ENCODE results near the gene PIK3CB. TPM values are rescaled to one million over a fixed set of nuclear protein-coding genes. Genes with fewer than 3 reads are reported as not detected.
A peak's percentile ranks its signal among the peaks of the same experiment; 100 is the strongest.

The PIK3CB gene
- polyA plus RNA-seq (2012; rRNA removed), result 6.8 and 6.9 TPM in 2 replicates
- 9.7 and 10.6 TPM in 2 replicates for polyA plus RNA-seq (2012; cell fraction: cytosol; rRNA removed)
- polyA plus RNA-seq (2012; cell fraction: nucleus; rRNA removed), result 5.0 and 6.5 TPM in 2 replicates

DNA sequence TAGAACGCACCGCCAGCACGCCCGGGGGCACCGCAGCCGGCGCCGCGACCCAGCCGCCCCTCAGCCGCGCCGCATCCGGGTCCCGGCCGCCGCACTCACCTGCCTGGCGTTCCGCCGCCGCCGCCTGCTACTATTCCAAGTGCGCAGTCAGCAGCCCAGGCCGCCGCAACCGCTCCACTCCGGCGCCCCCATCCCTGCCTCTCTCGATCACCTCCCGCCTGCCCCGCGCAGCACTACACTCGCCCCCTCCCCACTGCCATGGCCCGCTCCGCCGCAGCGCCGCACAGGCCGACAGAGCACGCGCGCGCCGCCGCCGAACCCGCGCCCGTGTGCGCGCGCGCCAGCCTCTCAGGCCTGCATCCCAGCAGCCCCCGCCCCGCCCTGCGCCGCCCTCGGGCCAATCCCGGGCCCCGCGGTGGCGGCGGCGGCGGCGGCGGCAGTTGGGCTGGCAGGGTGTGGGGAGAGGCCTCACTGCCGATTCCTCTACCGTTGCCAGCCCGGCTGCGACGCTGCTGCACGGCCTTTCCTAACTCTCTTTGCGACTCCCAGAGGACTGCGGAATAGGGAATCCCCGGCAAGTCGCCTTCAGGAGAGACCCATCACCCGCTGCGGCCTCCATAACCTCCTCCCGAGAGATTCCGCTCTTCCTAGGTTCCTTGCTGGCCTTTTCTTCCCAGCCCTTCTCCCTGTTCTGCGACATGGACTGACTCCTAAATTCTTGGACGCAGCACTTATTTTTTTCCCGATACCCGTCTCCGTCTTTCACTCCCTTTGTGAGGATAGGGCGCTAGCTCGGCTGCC, at the start of gene PIK3CB:
Gene PIK3CB (minus strand): TSS at position 333 of the 801 bp plus-strand sequence. CDS start 75,585 bp downstream, outside the sequence.
- peak within 1 kb of the TSS; percentile 91 to 92 for H3K27ac ChIP-seq (ENCODE audit: low read depth in 2 of 2, low read length in 1 of 2)
- no peaks in the 10 kb centered on the region for H4K20me1 ChIP-seq (ENCODE audit: insufficient read depth)
- WGBS (ENCODE audit: low lambda C conversion rate), result 5% methylated on average over 22 of the region's 88 CpGs
- H3K9me2 ChIP-seq, result no peaks in the 10 kb centered on the region
- peaks cover 8% of the 10 kb centered on the region for H3F3A ChIP-seq (replicated peaks; ENCODE audit: insufficient read depth)
- no peaks in the 10 kb centered on the region for H3K27me3 ChIP-seq (ENCODE audit: insufficient read depth)
- H3K4me1 ChIP-seq (ENCODE audit: control insufficient read depth in 1 of 2, insufficient read depth in 2 of 2, low read depth in 1 of 2, low read length in 1 of 2), result peaks cover 3 to 4% of the 10 kb centered on the region in 2 experiments; a peak in 2 of 4 replicates
- H3K36me3 ChIP-seq (replicated peaks in 1 of 2; ENCODE audit: control insufficient read depth in 1 of 2, insufficient read depth in 2 of 2, low read length in 1 of 2), result no peaks in the 10 kb centered on the region
- DNase-seq, result peak; percentile 97
- H2AFZ ChIP-seq (ENCODE audit: low read depth), result peak within 1 kb of the TSS; percentile 95
- H3K4me3 ChIP-seq (ENCODE audit: low read depth in 2 of 2, low read length in 1 of 2), result peak within 1 kb of the TSS; percentile 64 to 92
- ChIA-PET POLR2A (interaction anchor here (0.6 to 0.8 kb wide), 3 partner anchors 32 to 241 kb away, joined by 3 to 6 read pairs (median 3); partner anchors contain the start of gene CEP70), CTCF (interaction anchor here (0.9 to 4.1 kb wide), 8 partner anchors 9 to 240 kb away, joined by 3 to 20 read pairs (median 3); partner anchors contain the start of gene CEP70)
- TF ChIP-seq, protein P1, sequence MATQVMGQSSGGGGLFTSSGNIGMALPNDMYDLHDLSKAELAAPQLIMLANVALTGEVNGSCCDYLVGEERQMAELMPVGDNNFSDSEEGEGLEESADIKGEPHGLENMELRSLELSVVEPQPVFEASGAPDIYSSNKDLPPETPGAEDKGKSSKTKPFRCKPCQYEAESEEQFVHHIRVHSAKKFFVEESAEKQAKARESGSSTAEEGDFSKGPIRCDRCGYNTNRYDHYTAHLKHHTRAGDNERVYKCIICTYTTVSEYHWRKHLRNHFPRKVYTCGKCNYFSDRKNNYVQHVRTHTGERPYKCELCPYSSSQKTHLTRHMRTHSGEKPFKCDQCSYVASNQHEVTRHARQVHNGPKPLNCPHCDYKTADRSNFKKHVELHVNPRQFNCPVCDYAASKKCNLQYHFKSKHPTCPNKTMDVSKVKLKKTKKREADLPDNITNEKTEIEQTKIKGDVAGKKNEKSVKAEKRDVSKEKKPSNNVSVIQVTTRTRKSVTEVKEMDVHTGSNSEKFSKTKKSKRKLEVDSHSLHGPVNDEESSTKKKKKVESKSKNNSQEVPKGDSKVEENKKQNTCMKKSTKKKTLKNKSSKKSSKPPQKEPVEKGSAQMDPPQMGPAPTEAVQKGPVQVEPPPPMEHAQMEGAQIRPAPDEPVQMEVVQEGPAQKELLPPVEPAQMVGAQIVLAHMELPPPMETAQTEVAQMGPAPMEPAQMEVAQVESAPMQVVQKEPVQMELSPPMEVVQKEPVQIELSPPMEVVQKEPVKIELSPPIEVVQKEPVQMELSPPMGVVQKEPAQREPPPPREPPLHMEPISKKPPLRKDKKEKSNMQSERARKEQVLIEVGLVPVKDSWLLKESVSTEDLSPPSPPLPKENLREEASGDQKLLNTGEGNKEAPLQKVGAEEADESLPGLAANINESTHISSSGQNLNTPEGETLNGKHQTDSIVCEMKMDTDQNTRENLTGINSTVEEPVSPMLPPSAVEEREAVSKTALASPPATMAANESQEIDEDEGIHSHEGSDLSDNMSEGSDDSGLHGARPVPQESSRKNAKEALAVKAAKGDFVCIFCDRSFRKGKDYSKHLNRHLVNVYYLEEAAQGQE (IDR thresholded peaks at IDR 0.05; ENCODE audit: low read depth, low read length), result peak; percentile 36; the same call in 1 of the 2 replicates
- TF ChIP-seq, protein P2, sequence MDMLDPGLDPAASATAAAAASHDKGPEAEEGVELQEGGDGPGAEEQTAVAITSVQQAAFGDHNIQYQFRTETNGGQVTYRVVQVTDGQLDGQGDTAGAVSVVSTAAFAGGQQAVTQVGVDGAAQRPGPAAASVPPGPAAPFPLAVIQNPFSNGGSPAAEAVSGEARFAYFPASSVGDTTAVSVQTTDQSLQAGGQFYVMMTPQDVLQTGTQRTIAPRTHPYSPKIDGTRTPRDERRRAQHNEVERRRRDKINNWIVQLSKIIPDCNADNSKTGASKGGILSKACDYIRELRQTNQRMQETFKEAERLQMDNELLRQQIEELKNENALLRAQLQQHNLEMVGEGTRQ (IDR thresholded peaks at IDR 0.05; ENCODE audit: borderline replicate concordance, low read depth, low read length), result no peak
- TF ChIP-seq NRF1 (IDR thresholded peaks at IDR 0.05; ENCODE audit: low read depth, low read length) (peak; percentile 63), RAD21 (IDR thresholded peaks at IDR 0.05; ENCODE audit: low read length) (peak; percentile 20; the same call in 1 of the 2 replicates), GABPA (IDR thresholded peaks at IDR 0.05; ENCODE audit: low read depth) (no peak), MEF2A (IDR thresholded peaks at IDR 0.05; ENCODE audit: borderline replicate concordance, low read depth) (no peak), TAF1 (IDR thresholded peaks at IDR 0.05; ENCODE audit: borderline replicate concordance, low read depth, low read length) (peak; percentile 85), SMC3 (IDR thresholded peaks at IDR 0.05; ENCODE audit: low read depth, low read length) (0 out of 2 replicates have a peak, but pooled peaks have one; percentile 1), POLR2AphosphoS5 (IDR thresholded peaks at IDR 0.05; ENCODE audit: low read depth, low read length) (peak; percentile 94)
- TF ChIP-seq, protein P3, sequence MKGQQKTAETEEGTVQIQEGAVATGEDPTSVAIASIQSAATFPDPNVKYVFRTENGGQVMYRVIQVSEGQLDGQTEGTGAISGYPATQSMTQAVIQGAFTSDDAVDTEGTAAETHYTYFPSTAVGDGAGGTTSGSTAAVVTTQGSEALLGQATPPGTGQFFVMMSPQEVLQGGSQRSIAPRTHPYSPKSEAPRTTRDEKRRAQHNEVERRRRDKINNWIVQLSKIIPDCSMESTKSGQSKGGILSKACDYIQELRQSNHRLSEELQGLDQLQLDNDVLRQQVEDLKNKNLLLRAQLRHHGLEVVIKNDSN (IDR thresholded peaks at IDR 0.05; ENCODE audit: borderline replicate concordance, low read depth), result no peak
- no peaks in the 10 kb centered on the region for H3K9me3 ChIP-seq
- peaks cover 37% of the 10 kb centered on the region for H3K79me2 ChIP-seq (ENCODE audit: insufficient read depth)
- peak within 1 kb of the TSS; percentile 90 for H3K4me2 ChIP-seq
- H3K9ac ChIP-seq, result peak within 1 kb of the TSS; percentile 84
